ENCODE results near the gene CD28.

- TF ChIP-seq CTCF (IDR thresholded peaks at IDR 0.05) (no peak), POLR2A (IDR thresholded peaks at IDR 0.05) (no peak)
These were observed 21.3 kb upstream of the CD28 start for GRCh38 chr2:203685081-203685621.
